ENCODE results near the gene ANXA2.

ANXA2 gene

GRCh38 chr15:60386615-60387014, 11.2 kb downstream of the ANXA2 start:
- no peak for DNase-seq

GRCh38 chr15:60385620-60386552, 11.9 kb downstream of the ANXA2 start:
- no peak for DNase-seq

GRCh38 chr15:60384526-60385126, 13.2 kb downstream of the ANXA2 start:
- DNase-seq: no peak

- DNase-seq: no peak
These were observed 13.7 kb downstream of the ANXA2 start for GRCh38 chr15:60384053-60384452.

GRCh38 chr15:60382773-60383674, 14.8 kb downstream of the ANXA2 start:
- DNase-seq: no peak

GRCh38 chr15:60381148-60381788, 16.5 kb downstream of the ANXA2 start:
- DNase-seq: no peak

- peak; percentile 30 for DNase-seq
These were observed 18.1 kb downstream of the ANXA2 start for GRCh38 chr15:60379525-60380274.

- no peak for DNase-seq
These were observed 18.6 kb downstream of the ANXA2 start for GRCh38 chr15:60379185-60379524.

GRCh38 chr15:60376677-60377095, 21.1 kb downstream of the ANXA2 start:
- DNase-seq: no peak

GRCh38 chr15:60375306-60375705, 22.5 kb downstream of the ANXA2 start:
- DNase-seq: no peak

GRCh38 chr15:60374628-60375081, 23.1 kb downstream of the ANXA2 start:
- DNase-seq: peak; percentile 94

- DNase-seq: no peak
These were observed 23.6 kb downstream of the ANXA2 start for GRCh38 chr15:60374209-60374608.

- DNase-seq: no peak
These were observed 24.0 kb downstream of the ANXA2 start for GRCh38 chr15:60373745-60374144.

- no peak for DNase-seq
These were observed 24.5 kb downstream of the ANXA2 start for GRCh38 chr15:60373327-60373726.

GRCh38 chr15:60372756-60373155, 25.0 kb downstream of the ANXA2 start:
- DNase-seq: no peak

- no peak for DNase-seq
These were observed 25.6 kb downstream of the ANXA2 start for GRCh38 chr15:60372227-60372626.

- peak; percentile 100 for DNase-seq
These were observed 26.4 kb downstream of the ANXA2 start for GRCh38 chr15:60371175-60372051.

GRCh38 chr15:60370869-60371136, 27.0 kb downstream of the ANXA2 start:
- DNase-seq: no peak

GRCh38 chr15:60370105-60370868, 27.5 kb downstream of the ANXA2 start:
- DNase-seq: peak; percentile 44

- DNase-seq: no peak
These were observed 28.1 kb downstream of the ANXA2 start for GRCh38 chr15:60369696-60370095.

GRCh38 chr15:60364612-60364924, 33.2 kb downstream of the ANXA2 start:
- DNase-seq: no peak

Data from kidney glomerular epithelial cell (primary cell).